DMS 273 treated with DMSO at 0.1 percent for 48 hours (cell line): ENCODE results near the gene TEPSIN.

Source experiments
- DNase-seq: peaks from one replicate; lab custom pipeline; 2025; lab: John Stamatoyannopoulos, UW

TEPSIN gene

GRCh38 chr17:81250286-81251093 lies 11.6 kb upstream of the TEPSIN start:
- no peak for DNase-seq

- DNase-seq: no peak
These were observed 10.6 kb upstream of the TEPSIN start for GRCh38 chr17:81249223-81250040.

- no peak for DNase-seq
These were observed 9.8 kb upstream of the TEPSIN start for GRCh38 chr17:81248649-81249048.

- no peak for DNase-seq
These were observed 8.6 kb upstream of the TEPSIN start for GRCh38 chr17:81247339-81247990.

GRCh38 chr17:81246679-81247338 lies 8.0 kb upstream of the TEPSIN start:
- no peak for DNase-seq

- DNase-seq: no peak
These were observed 7.5 kb upstream of the TEPSIN start for GRCh38 chr17:81246343-81246670.

- no peak for DNase-seq
These were observed 6.9 kb upstream of the TEPSIN start for GRCh38 chr17:81245665-81246342.

- DNase-seq: no peak
These were observed 6.3 kb upstream of the TEPSIN start for GRCh38 chr17:81245024-81245664.

- no peak for DNase-seq
These were observed 5.6 kb upstream of the TEPSIN start for GRCh38 chr17:81244358-81245023.

GRCh38 chr17:81243333-81243664 lies 4.4 kb upstream of the TEPSIN start:
- no peak for DNase-seq

- no peak for DNase-seq
These were observed 3.8 kb upstream of the TEPSIN start for GRCh38 chr17:81242421-81243332.

- no peak for DNase-seq
These were observed 3.0 kb upstream of the TEPSIN start for GRCh38 chr17:81241648-81242420.

GRCh38 chr17:81241203-81241602 lies 2.3 kb upstream of the TEPSIN start:
- DNase-seq: no peak

GRCh38 chr17:81240761-81241160 lies 1.9 kb upstream of the TEPSIN start:
- DNase-seq: no peak

GRCh38 chr17:81239714-81240555 lies 1.1 kb upstream of the TEPSIN start:
- DNase-seq: no peak

GRCh38 chr17:81238490-81238814 lies 403 bp downstream of the TEPSIN start:
- no peak for DNase-seq

- no peak for DNase-seq
These were observed 1.0 kb downstream of the TEPSIN start for GRCh38 chr17:81237591-81238489.
